HG03108 (cell line): ENCODE measurements around the gene TP53I13.
"Not testable (repeated sequence)": the region's sequence is repeated elsewhere in the genome, so short reads cannot be mapped to it uniquely, and the experiment has no call there.

Source experiments
- ATAC-seq: cut with Tn5 transposase; IDR thresholded peaks from one replicate; pipeline ENCODE4 v1.9.1; 2021; ENCODE audit warnings: moderate library complexity; ENCODE audit not compliant: unreplicated experiment

The TP53I13 gene, protein sequence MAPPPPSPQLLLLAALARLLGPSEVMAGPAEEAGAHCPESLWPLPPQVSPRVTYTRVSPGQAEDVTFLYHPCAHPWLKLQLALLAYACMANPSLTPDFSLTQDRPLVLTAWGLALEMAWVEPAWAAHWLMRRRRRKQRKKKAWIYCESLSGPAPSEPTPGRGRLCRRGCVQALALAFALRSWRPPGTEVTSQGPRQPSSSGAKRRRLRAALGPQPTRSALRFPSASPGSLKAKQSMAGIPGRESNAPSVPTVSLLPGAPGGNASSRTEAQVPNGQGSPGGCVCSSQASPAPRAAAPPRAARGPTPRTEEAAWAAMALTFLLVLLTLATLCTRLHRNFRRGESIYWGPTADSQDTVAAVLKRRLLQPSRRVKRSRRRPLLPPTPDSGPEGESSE

DNA sequence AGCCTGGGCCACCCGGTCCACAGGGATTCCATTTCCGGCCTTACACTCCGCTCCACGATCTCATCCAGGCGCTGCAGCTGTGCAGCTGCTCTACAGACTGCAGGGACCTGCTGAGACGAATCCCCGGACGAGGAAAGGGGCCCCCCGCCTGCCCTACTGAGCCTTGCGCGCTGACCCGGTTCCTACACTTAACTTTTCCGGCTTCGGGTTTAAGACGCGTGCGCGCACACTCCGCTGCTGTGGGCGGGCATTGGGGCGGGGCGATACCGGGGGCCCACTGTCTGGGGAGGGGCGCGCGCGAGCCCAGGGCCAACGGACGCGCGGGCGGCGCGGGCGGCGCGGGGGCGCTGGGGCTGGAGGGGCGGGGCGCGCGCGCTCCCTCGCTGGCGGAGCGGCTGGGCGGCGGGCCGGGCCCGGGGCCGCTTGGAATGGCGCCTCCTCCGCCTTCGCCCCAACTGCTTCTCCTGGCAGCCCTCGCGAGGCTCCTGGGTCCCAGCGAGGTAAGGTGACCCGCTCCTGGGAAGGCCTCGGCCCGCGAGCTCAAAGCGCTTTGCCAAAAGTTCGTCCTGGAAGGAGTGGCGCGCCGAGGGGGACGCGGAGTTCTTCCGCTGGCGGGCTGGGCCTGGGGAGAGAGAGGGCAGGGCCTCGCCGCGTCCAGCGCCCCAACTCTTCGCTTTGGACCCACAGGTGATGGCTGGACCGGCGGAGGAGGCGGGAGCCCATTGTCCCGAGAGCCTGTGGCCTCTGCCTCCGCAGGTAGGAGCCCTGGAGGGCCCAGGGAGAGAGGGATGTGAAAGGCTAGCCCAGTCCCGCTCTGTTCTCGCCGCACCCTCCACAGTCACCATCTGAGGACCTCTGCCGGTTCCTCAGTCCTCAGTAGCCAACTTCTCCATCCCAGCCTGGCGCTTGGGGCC is at the start of gene TP53I13:
Gene TP53I13, plus strand, starts transcription at position 371 of the 914 bp plus-strand sequence. Its CDS starts 58 bp downstream, at position 429.
- peak; percentile 34 for ATAC-seq

DNA sequence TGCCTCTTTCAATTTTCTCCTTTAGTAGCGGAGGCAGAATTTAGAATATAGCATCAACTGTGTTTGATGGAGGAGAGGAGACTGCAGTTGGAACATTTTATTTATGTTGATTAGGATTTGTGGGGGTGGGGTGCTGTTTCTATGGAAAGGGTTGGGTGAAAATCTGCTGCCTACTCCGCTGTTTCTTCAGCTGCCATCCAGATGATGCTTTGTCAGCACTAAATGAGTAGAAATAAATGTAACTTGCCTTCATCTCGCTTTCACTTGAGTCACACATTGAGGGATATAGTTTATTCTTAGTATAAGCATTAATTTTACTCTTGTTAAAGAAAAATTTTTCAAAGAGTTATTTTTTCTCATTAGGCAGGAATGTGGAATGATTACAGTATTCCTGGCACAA is 43.8 kb upstream of the TP53I13 start:
- ATAC-seq = no peak

DNA sequence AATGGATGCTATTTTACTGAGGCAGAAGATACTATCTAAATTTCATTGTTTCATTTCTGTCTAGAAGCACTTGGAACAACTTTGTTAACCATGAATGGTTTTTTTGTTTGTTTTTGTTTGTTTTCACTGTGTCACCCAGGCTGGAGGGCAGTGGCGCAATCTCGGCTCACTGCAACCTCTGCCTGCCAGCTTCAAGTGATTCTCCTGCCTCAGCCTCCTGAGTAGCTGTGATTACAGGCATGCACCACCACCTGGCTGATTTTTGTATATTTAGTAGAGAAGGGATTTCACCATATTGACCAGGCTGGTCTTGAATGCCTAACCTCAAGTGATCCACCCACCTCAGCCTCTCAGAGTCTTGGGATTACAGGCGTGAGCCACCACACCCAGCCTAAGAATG is 42.2 kb upstream of the TP53I13 start:
- ATAC-seq = no peak

DNA sequence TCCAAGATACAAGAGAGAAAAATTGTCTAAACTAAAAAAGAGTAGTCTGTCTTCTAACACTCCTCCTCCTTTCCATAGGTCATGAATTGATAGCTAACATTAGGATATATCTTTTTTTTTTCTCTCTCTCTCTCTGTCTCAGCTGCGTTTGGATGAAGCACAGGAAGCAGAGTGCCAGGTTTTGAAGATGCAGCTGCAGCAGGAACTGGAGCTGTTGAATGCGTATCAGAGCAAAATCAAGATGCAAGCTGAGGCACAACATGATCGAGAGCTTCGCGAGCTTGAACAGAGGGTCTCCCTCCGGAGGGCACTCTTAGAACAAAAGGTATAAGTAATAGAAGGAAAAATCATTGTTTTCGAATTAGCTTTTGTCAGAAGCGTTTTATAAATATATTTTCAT is 34.5 kb upstream of the TP53I13 start:
- no peak for ATAC-seq

DNA sequence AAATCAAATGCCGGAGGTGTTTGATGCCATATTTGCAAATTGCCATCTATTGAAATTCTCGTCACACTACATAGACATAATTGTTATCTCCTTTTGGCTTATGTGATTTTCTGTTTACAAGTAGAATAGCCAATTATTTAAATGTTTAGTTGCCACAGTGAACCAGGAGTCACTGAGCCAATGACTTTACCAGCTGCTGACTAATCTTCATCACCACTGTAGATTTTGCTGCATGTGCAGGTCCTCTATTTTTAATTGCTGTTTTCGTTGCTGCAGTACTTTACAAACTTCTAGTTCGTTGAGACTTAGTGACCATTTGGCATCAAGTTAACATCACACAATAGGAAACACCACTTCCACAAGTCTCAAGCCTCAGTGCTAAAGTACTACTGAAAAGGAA is 24.4 kb upstream of the TP53I13 start:
- ATAC-seq = no peak

DNA sequence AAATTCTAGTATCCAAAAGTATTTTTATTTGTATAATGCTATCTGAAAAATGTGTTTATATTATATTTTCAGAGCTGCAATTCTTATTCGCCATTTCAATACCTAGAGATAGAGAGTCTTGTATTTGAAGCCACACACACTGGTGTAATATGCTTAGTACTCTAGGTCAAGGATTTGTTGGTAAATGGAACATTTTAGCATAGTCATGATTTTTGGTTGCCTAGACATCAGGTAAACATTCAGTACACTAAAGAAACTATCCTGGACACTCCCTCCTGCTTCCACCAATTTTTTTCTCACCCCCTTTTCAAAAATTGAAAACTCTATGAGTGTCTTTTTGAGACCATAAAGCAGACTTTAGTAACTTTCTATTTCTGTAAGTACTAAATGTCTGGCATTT is 22.4 kb upstream of the TP53I13 start:
- no peak for ATAC-seq

DNA sequence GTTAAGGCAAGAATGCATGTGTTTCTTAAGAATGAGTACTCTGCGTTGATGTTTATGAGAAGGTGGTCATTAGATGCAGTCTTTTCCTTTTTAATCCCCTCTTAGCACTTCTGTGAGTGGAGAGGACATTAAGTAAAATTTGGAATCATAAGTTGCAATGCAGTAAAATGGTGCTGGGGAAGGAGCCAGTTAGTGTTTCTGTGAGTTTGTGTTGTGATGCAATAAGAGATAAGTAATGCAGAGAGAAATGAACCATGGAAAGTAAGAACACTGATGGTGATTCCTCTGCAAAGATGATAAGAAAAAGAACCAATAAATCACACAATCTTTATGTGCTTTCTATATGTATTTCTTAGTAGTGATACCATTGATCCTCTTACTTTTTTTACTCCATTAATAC is 21.7 kb upstream of the TP53I13 start:
- no peak for ATAC-seq

DNA sequence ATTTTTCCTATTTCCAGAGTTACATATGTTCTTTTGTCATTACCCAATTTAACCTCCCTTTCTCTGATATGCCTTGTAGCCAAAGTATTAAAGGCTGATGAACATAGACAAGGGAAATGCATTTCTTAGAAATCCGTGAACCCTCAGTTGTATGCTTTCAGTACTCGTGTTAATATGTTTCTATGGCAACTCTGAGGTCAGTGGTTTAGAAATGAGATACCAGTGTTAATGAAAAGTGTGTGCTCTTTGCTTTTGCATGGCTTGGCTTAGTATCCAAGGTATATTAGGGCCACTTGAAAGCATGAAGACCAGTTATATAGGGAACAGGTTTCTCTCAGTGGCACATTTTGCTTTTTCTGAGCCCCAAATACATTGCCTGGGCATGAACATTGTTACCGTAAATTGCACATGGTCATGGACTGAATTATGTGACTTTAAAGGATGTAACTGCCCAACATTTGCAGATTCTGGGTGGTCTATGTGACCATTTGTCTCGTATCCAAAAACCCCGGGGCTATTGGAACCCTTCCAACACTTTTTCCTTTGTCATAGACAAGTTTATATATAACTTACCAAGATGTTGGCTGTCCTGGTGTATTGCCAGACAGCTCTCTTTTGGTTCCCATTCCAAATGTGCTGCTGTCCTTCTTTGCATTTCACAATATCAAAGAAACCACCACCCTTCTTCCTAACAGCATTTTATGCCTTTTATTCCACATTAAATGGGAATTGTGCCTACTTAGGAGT is 19.2 kb upstream of the TP53I13 start:
- ATAC-seq = no peak

DNA sequence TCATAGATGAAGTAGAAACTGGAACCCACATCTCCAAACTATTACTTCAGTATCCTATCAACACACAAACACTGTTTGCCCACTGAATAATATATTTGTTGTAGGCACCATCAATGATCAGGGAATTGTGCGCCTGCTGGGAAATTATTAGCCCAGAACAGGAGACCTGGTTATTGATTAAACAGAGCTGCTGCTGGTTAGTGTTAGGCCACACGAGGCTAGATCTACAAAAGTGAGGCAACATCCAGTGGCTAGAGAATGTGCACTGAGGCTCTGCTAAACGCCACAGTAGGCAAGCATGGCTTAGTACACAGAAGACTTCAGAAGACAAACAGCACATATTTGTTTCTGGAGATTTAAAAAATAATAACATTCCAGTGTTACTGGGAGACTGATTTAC is 12.7 kb upstream of the TP53I13 start:
- ATAC-seq = no peak

DNA sequence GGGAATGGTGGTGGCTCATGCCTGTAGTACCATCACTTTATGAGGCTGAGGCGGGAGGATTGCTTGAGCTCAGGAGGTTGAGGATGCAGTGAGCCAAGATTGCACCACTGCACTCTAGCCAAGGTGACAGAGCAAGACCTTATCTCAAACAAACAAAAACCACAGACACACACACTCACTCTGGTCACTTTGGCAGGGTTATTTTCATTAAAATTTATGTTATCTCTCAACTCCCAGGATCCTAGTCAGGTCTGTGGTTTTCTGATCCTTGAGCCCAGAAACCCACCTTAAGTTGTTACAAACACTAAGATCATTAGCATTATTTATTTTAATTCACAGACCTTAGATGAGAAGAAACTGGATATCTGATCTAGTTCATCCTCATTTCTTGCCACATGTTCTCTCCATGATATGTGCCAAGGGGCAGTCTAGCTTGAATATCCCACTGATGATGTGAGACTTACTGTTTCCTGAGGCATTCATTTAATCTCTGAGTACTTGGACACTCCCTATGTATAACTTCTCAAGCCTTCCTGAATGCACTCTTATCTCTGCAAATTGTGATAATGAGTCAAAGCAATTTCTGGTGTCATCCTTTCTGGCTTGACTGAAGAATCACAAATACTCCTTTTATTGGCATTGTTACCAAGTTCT is 11.3 kb upstream of the TP53I13 start:
- no peak for ATAC-seq

DNA sequence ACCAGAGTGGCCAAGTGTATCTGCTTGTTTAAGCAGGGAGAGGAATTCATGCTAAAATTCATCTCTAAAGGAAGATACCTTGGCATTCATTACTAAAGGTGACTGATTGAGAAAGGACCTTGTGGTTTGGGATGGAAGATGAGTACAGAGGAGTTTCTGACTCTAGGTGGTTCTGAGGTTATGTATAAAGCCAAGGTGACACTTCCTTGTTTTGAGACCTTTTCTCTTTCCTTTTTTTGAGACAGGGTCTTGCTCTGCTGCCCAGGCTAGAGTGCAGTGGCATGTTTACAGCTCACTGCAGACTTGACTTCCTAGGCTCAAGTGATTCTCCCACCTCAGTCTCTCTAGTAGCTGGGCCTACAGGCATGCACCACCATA is 10.8 kb upstream of the TP53I13 start:
- ATAC-seq = no peak

DNA sequence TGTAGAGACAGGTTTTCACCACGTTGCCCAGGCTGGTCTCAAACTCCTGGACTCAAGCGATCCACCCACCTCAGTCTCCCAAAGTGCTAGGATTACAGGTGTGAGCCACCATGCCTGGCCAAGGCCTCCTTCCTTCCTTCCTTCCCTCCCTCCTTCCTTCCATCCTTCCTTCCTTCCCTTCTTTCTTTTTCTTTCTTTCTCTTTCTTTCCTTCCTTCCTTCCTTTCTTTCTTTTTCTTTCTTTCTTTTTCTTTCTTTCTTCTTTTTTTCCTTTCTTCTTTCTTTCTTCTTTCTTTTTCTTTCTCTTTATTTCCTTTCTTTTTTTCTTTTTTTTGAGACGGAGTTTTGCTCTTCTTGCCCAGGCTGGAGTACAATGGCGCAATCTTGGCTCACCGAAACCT is 10.4 kb upstream of the TP53I13 start:
- not testable (repeated sequence) for ATAC-seq

DNA sequence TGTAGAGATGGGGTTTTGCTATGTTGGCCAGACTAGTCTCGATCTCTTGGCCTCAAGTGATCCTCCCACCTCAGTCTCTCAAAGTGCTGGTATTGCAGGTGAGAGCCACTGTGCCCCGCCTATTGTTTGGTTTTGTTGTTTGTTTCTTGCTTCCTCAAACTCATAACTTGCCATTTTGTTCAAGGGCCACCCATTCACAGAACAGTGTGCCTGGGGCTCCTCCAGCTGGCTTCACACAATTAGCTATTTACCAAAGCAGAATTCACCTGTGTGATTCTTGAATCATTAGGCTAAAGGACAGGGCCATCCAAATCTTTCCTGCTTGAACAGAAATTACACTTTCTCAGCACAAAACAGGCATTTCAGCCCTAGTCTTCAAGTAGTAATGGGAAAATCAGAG is 8.9 kb upstream of the TP53I13 start:
- ATAC-seq = no peak

DNA sequence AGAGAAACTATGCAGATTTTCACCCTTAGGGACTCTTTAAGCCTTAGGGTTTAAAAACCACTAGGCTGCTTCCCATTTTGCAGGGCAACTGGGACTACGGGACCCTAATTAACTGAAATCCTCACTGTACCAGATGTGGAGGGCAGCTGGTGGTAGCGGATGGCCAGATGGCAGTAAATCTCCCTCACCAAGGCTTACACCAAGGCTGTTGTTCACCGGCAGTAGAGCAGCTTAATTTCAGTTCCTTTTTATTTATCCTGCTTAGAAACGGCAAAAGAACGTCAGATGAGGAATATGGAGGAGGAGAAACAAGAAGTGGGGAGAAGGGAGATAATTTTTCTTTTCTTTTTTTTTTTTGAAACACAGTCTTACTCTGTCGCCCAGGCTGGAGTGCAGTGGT is 8.2 kb upstream of the TP53I13 start:
- ATAC-seq = no peak

DNA sequence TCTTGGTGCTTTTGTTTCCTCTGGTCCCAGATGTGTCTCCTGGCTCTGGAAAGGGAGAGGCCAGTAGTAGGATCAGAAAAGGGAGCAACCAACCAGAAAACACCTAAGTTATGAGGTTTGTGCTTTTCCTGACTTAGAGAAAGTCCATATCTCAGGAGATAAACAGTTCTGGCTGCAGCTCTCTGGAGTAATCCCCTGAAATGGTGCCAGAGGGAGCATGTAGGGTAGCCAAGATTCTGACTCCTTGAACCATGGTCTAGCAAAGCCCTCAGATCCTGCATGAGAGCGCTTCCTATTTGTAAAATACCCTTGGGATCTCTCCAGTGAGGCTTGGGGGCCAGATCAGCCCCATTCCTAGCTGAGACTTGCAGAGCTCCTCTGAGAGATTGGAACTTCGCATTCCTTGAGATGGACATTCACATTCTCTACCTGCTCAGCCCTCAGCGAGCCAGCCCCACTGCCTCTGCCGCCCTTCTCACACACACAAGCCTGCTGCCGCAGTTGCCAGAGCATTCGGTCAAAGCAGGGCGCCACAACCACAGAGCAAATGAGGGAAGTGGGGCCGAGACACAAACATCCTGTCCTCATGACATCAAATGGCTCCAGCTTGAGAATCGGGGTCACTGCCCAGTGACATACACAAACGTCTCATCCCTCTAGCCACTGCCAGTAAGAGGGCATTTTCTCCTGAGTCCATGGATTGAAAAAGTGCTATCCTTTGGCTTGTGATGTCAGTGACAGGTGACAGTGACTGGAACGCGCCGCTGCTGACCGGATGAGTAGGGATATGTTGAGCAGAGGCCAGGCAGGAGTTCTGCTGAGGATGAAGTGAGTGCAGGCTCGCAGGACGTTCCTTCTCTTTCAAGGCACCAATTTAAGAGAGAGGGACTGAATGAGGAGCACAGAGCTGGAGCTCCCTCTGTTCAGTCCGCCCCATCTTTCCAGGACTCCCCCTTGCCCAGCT is 6.7 kb upstream of the TP53I13 start:
- no peak for ATAC-seq

DNA sequence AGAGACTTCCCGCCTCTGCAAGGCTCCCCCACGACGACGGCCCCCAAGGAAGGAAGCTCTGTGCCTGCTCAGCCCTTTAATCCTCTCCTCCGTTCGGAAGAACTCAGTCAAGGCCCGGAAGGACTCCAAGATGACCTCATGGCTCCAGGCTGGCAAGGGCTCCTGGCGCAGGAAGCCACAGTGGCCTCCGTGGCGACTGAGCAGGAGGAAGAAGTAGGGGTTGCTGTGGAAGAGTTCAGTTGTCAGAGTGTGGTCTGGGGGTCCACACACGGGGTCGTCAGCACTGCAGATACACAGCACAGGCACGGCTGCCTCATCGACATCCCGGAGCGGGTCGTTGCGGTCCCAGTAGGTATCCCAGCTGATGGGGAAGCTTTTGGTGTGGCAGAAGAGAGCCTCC is 5.9 kb upstream of the TP53I13 start:
- no peak for ATAC-seq

DNA sequence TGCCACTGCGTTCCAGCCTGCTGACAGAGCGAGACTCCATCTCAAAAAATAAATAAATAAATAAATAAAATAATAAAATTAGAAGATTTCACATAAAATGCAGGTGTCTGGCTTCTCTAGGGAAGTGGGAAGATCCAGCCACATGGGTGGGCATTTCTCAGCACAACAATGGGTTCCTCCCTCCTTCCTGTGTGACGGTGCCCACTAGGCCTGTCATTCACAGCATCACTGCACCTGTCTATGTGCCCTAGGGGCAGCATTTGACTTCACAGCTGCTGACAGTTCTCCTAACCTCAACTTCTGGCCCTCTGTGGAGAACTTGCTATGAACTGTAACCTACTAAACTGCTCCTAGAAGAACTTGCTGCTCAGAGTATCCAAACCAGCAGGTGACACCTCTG is 4.7 kb upstream of the TP53I13 start:
- no peak for ATAC-seq

DNA sequence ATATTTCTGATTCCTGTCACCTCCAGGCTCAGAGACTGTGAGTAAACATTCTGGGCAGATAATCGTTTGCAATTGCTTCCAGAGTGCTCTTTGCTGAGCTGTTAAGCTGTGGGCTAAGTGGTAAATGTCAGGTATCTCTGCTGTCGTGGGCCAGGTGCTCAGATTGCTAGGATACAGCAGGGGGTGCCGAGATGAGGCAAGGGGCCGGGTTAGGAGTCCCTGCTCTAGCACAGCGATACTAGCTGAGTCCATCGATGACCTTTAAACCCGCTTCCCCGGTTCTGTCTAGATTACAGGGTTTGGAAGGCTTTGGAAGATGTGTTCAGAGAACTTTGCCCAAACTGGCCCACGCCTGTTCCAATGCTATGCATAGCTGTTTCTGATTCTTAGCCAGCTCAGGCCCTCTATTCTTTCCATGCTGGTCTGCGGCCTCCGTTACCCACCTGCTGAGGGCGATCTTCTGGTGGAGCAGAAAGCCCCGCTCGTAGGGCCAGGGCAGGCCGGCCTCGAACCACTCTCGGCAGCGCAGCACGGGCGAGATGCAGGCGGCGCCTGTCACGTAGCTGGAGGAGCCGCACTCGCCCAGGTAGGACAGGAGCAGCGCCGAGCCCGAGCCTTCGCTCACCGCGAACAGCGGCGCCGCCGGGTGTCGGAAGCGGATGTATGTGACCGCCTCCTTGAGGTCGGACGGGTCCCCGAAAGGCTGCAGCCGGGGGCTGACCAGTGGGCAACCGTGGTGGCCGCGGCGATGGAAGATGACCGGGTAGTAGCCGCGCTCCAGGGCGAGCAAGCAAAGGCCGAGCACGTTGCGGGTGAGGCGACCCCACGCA is 2.6 kb upstream of the TP53I13 start:
- peak; percentile 10 for ATAC-seq
